IMR-90 (cell line): ENCODE results near the gene MYO1G. TPM values are rescaled to one million over a fixed set of nuclear protein-coding genes. Genes with fewer than 3 reads are reported as not detected.

Source experiments
- ATAC-seq: fragments of 200-7000 bp; cut with Tn5 transposase; 2 replicates; pipeline ENCODE4 v1.9.1; 2020; ENCODE audit warnings: low read depth, mild to moderate bottlenecking, moderate library complexity
- BruUV-seq: library from RNA; stranded (reverse); fragments of 400-500 nt; replicated peaks from 2 replicates; lab custom pipeline; 2021; lab: Mats Ljungman, UMichigan
- CTCF ChIA-PET: fragments of 300-600 bp; formaldehyde crosslinking; extraction: SDS; loops from one replicate; lab custom pipeline; 2021; ENCODE audit warnings: antibody characterized with exemption; lab: Yijun Ruan, JAX
- POLR2A ChIA-PET: fragments of 300-600 bp; sonication (Branson Sonifier 250); formaldehyde crosslinking; loops from one replicate; lab custom pipeline; 2022; ENCODE audit warnings: antibody characterized with exemption; ENCODE audit not compliant: unreplicated experiment; lab: Charles Lee
- DNase-seq: peaks from one replicate; pipeline ENCODE4 v3.0.0; 2013
- H2AFZ ChIP-seq: replicated peaks from 2 replicates; pipeline ENCODE3; 2013; ENCODE audit warnings: low read length, mild to moderate bottlenecking; ENCODE audit not compliant: poor library complexity
- H2AK5ac ChIP-seq: 2 replicates; pipeline ENCODE4 v1.6.1; 2013; ENCODE audit warnings: low read depth, low read length, inconsistent platforms
- H2AK9ac ChIP-seq: replicated peaks from 2 replicates; pipeline ENCODE3; 2013; ENCODE audit warnings: mild to moderate bottlenecking, low read depth, low read length, moderate library complexity; ENCODE audit not compliant: poor library complexity
- H2BK120ac ChIP-seq: 2 replicates; pipeline ENCODE4 v1.6.1; 2013; ENCODE audit warnings: low read depth, low read length, inconsistent platforms
- H2BK15ac ChIP-seq: 3 replicates; pipeline ENCODE4 v1.6.1; 2013; ENCODE audit warnings: low read depth, low read length, inconsistent platforms
- H2BK20ac ChIP-seq: 2 replicates; pipeline ENCODE4 v1.6.1; 2013; ENCODE audit warnings: low read depth, mild to moderate bottlenecking, inconsistent platforms, low read length, moderate library complexity
- H2BK5ac ChIP-seq: 2 replicates; pipeline ENCODE4 v1.6.1; 2013; ENCODE audit warnings: mild to moderate bottlenecking, low read depth, low read length, inconsistent platforms; ENCODE audit not compliant: poor library complexity, severe bottlenecking
- H3K14ac ChIP-seq: replicated peaks from 2 replicates; pipeline ENCODE4 v1.6.1; 2013; ENCODE audit warnings: low read depth, low read length, inconsistent platforms
- H3K18ac ChIP-seq: 2 replicates; pipeline ENCODE4 v1.6.1; 2013; ENCODE audit warnings: low read depth, low read length, control low read depth
- H3K23ac ChIP-seq: 2 replicates; pipeline ENCODE4 v1.6.1; 2013; ENCODE audit warnings: low read depth, low read length, inconsistent platforms
- H3K27ac ChIP-seq: 2 replicates; pipeline ENCODE4 v1.5.1; 2013; ENCODE audit warnings: mild to moderate bottlenecking, control low read depth, low read length; ENCODE audit not compliant: insufficient read depth
- H3K27me3 ChIP-seq: 2 replicates; pipeline ENCODE4 v1.6.1; 2013; ENCODE audit warnings: low read length; ENCODE audit not compliant: control insufficient read depth, insufficient read depth
- H3K36me3 ChIP-seq: 2 replicates; pipeline ENCODE4 v1.6.1; 2013; ENCODE audit warnings: low read length, mixed read lengths; ENCODE audit not compliant: control insufficient read depth, insufficient read depth
- H3K4ac ChIP-seq: 2 replicates; pipeline ENCODE4 v1.6.1; 2013; ENCODE audit warnings: low read depth, low read length, inconsistent platforms
- H3K4me1 ChIP-seq: 2 replicates; pipeline ENCODE4 v1.6.1; 2013; ENCODE audit warnings: low read length, mixed read lengths; ENCODE audit not compliant: control insufficient read depth, insufficient read depth
- H3K4me2 ChIP-seq: 2 replicates; pipeline ENCODE4 v1.6.1; 2013; ENCODE audit warnings: low read depth, mild to moderate bottlenecking, control low read depth, low read length, moderate library complexity
- H3K4me3 ChIP-seq: 2 replicates; pipeline ENCODE4 v1.5.1; 2013; ENCODE audit warnings: low read depth, mild to moderate bottlenecking, control low read depth, low read length, moderate library complexity; ENCODE audit not compliant: insufficient read depth
- H3K56ac ChIP-seq: 2 replicates; pipeline ENCODE4 v1.6.1; 2013; ENCODE audit warnings: low read length, inconsistent platforms; ENCODE audit not compliant: insufficient read depth; ENCODE audit errors: extremely low read depth
- H3K79me1 ChIP-seq, 2 experiments: 2 replicates each; pipeline ENCODE4 v1.6.1; 2013; ENCODE audit warnings: low read length in 2 of 2, inconsistent platforms in 1 of 2, low read depth in 1 of 2
- H3K9ac ChIP-seq: 2 replicates; pipeline ENCODE4 v1.6.1; 2013; ENCODE audit warnings: low read depth, low read length, control low read depth
- H3K9me1 ChIP-seq: 2 replicates; pipeline ENCODE4 v1.6.1; 2013; ENCODE audit warnings: low read length, inconsistent platforms; ENCODE audit not compliant: insufficient read depth
- H3K9me3 ChIP-seq: 2 replicates; pipeline ENCODE4 v1.6.1; 2013; ENCODE audit warnings: low read length; ENCODE audit not compliant: control insufficient read depth, insufficient read depth
- H4K20me1 ChIP-seq: 2 replicates; pipeline ENCODE4 v1.6.1; 2013; ENCODE audit warnings: low read length, inconsistent platforms; ENCODE audit not compliant: insufficient read depth
- H4K5ac ChIP-seq: 2 replicates; pipeline ENCODE4 v1.6.1; 2013; ENCODE audit warnings: mild to moderate bottlenecking, low read depth, low read length, control low read depth
- H4K8ac ChIP-seq, 2 experiments: 2 replicates each; pipeline ENCODE4 v1.6.1; 2013; ENCODE audit warnings: low read depth in 2 of 2, low read length in 2 of 2, control low read depth in 1 of 2, inconsistent platforms in 1 of 2
- H4K91ac ChIP-seq: 2 replicates; pipeline ENCODE4 v1.6.1; 2013; ENCODE audit warnings: low read depth, low read length, inconsistent platforms; ENCODE audit not compliant: insufficient read depth
- BHLHE40 ChIP-seq: fragments of 150-350 bp; IDR thresholded peaks from 2 replicates; pipeline ENCODE4 v1.6.1; 2016; ENCODE audit warnings: mild to moderate bottlenecking, low read depth, low read length
- CEBPB ChIP-seq: IDR thresholded peaks from 2 replicates; pipeline ENCODE4 v1.6.1; 2012; ENCODE audit warnings: low read depth, low read length, improper control_type of control experiment
- CTCF ChIP-seq: conservative IDR thresholded peaks from 2 replicates; pipeline ENCODE4 v1.5.1; 2012; ENCODE audit warnings: mild to moderate bottlenecking, low read depth, low read length, improper control_type of control experiment
- ELK1 ChIP-seq: fragments of 150-350 bp; IDR thresholded peaks from 2 replicates; pipeline ENCODE4 v1.6.1; 2016; ENCODE audit warnings: low read depth, mild to moderate bottlenecking, low read length, moderate library complexity, borderline replicate concordance
- FOS ChIP-seq: fragments of 150-350 bp; IDR thresholded peaks from 2 replicates; pipeline ENCODE4 v1.6.1; 2016; ENCODE audit warnings: low read depth, low read length
- MAFK ChIP-seq: IDR thresholded peaks from 2 replicates; pipeline ENCODE4 v1.6.1; 2012; ENCODE audit warnings: low read depth, low read length, improper control_type of control experiment
- MAZ ChIP-seq: IDR thresholded peaks from 2 replicates; pipeline ENCODE4 v1.6.1; 2012; ENCODE audit warnings: low read depth, mild to moderate bottlenecking, low read length, improper control_type of control experiment, moderate library complexity, borderline replicate concordance
- MXI1 ChIP-seq: IDR thresholded peaks from 2 replicates; pipeline ENCODE4 v1.6.1; 2012; ENCODE audit warnings: low read depth, mild to moderate bottlenecking, low read length, moderate library complexity, borderline replicate concordance
- NFE2L2 ChIP-seq: fragments of 150-350 bp; IDR thresholded peaks from 2 replicates; pipeline ENCODE4 v1.6.1; 2016; ENCODE audit warnings: low read depth, mild to moderate bottlenecking, low read length
- POLR2A ChIP-seq: IDR thresholded peaks from 2 replicates; pipeline ENCODE4 v1.6.1; 2012; ENCODE audit warnings: mild to moderate bottlenecking, low read depth, low read length
- RAD21 ChIP-seq: IDR thresholded peaks from 2 replicates; pipeline ENCODE4 v1.6.1; 2012; ENCODE audit warnings: low read length, improper control_type of control experiment
- RCOR1 ChIP-seq: IDR thresholded peaks from 2 replicates; pipeline ENCODE4 v1.6.1; 2012; ENCODE audit warnings: mild to moderate bottlenecking, low read length, improper control_type of control experiment; ENCODE audit not compliant: insufficient replicate concordance
- RFX5 ChIP-seq: IDR thresholded peaks from 2 replicates; pipeline ENCODE4 v1.8.0; 2012; ENCODE audit warnings: low read depth, mild to moderate bottlenecking, low read length, moderate library complexity
- SMC3 ChIP-seq: fragments of 150-350 bp; IDR thresholded peaks from 2 replicates; pipeline ENCODE4 v1.6.1; 2016; ENCODE audit warnings: low read depth, mild to moderate bottlenecking, antibody characterized with exemption, low read length, moderate library complexity
- USF2 ChIP-seq: fragments of 150-350 bp; IDR thresholded peaks from 2 replicates; pipeline ENCODE4 v1.6.1; 2017; ENCODE audit warnings: mild to moderate bottlenecking, antibody characterized with exemption, low read length, low read depth
- WGBS, 2 experiments: methylation state at CpG; one replicate each; pipeline versions ENCODE4 v1.1.5 to v1.1.7; 2013; ENCODE audit warnings: missing lambda C conversion rate in 2 of 2; ENCODE audit not compliant: insufficient read length in 1 of 2; ENCODE audit errors: extremely low coverage in 2 of 2; 5-methylcytosine and 5-hydroxymethylcytosine counted together
- dilution Hi-C: fragments of 300-500 bp; cut with HindIII; formaldehyde crosslinking; loops from one replicate; pipeline ENCODE4 v1.14.3; 2018; ENCODE audit warnings: low sequenced_read_pairs; ENCODE audit not compliant: unreplicated experiment
- in situ Hi-C: fragments of 300-500 bp; cut with MboI; formaldehyde crosslinking; loops from 3 replicates; pipeline ENCODE4 v1.14.3; 2019; ENCODE audit warnings: low sequenced_read_pairs, inconsistent platforms, mixed read lengths
- intact Hi-C: fragments of 100-400 bp; cut with micrococcal nuclease; formaldehyde crosslinking; loops from 2 replicates; pipeline ENCODE4 v1.10.0; 2022
- polyA plus RNA-seq, 3 experiments: library from polyadenylated mRNA; depleted of rRNA; stranded (reverse); fragments of >200 nt; gene quantifications; 2 replicates each; pipeline ENCODE4 v1.2.3, GENCODE V29; 2012; ENCODE audit warnings: low replicate concordance in 1 of 3
- total RNA-seq: library from RNA; depleted of rRNA; stranded (reverse); fragments of >200 nt; gene quantifications from 2 replicates; pipeline ENCODE4 v1.2.3, GENCODE V29; 2012

The MYO1G gene
- total and polyA plus RNA-seq, 2 of the 4 experiments (the other 2 are of a cell fraction), result under 0.01 to 0.02 TPM

GRCh38 chr7:44962483-44963251 lies 16.1 kb downstream of the MYO1G start:
- Histone ChIP-seq H2AFZ (peak overlapping the region; percentile 90), H2AK9ac (no peak overlapping the region), H3K9me3 (no peaks in the 10 kb centered on the region), H3K27ac (no peak overlapping the region), H3K4me3 (peak overlapping the region; percentile 34), H2BK20ac (no peak overlapping the region), H3K27me3 (peaks cover 28% of the 10 kb centered on the region), H2BK5ac (no peak overlapping the region), H3K18ac (no peak overlapping the region), H3K79me1 (no peaks in the 10 kb centered on the region), H2BK120ac (no peak overlapping the region), H3K23ac (no peak overlapping the region), H3K56ac (no peak overlapping the region), H3K4me2 (peak overlapping the region; percentile 86), H4K8ac (peak overlapping the region in 1 of 2 experiments; percentile 49; a peak in 1 of 4 replicates), H2AK5ac (no peak overlapping the region), H4K91ac (no peak overlapping the region), H3K14ac (no peak overlapping the region), H3K9me1 (no peaks in the 10 kb centered on the region), H3K36me3 (no peaks in the 10 kb centered on the region), H2BK15ac (no peak overlapping the region), H3K9ac (no peak overlapping the region), H3K4me1 (peaks cover 5% of the 10 kb centered on the region; the same call in 1 of the 2 replicates), H4K20me1 (no peaks in the 10 kb centered on the region), H3K4ac (no peak overlapping the region), H4K5ac (no peak overlapping the region)
- ATAC-seq, result peak; percentile 85
- intact Hi-C loops, result no loop called here
- POLR2A ChIA-PET, result no interaction called here
- in situ Hi-C loops, result loop anchor here (10.0 kb wide), 1 partner anchor 172 kb away; no protein-coding TSS in a partner anchor
- WGBS, 2 experiments, result 6% methylated on average over 43 of the region's 76 CpGs; no CpG with 5 or more reads in 1 of the 2 experiments
- DNase-seq, result no peak
- TF ChIP-seq MAFK, result no peak
- no peak for TF ChIP-seq FOS
- no peak for TF ChIP-seq POLR2A
- no peak for TF ChIP-seq MXI1
- no peak for TF ChIP-seq USF2
- no peak for TF ChIP-seq ELK1
- TF ChIP-seq RCOR1, result no peak
- TF ChIP-seq CEBPB, result no peak
- TF ChIP-seq BHLHE40, result no peak
- no peak for TF ChIP-seq MAZ
- TF ChIP-seq RFX5, result no peak
- no peak for TF ChIP-seq NFE2L2
- TF ChIP-seq SMC3, result no peak
- TF ChIP-seq RAD21, result no peak; the same call in 1 of the 2 replicates
- no peak for TF ChIP-seq CTCF
- no TSS peak for BruUV-seq
- CTCF ChIA-PET, result interaction anchor here (0.8 to 1.0 kb wide), 2 partner anchors 10 to 115 kb away, joined by 3 read pairs; no protein-coding TSS in a partner anchor
- dilution Hi-C loops, result no loop called here
